NCI-H82 treated with DMSO at 0.1 percent for 48 hours (cell line): ENCODE data around the gene RBM4B.

Experiments used
- DNase-seq: peaks from one replicate; lab custom pipeline; 2025; ENCODE audit not compliant: unreplicated experiment; lab: John Stamatoyannopoulos, UW

The RBM4B gene

DNA sequence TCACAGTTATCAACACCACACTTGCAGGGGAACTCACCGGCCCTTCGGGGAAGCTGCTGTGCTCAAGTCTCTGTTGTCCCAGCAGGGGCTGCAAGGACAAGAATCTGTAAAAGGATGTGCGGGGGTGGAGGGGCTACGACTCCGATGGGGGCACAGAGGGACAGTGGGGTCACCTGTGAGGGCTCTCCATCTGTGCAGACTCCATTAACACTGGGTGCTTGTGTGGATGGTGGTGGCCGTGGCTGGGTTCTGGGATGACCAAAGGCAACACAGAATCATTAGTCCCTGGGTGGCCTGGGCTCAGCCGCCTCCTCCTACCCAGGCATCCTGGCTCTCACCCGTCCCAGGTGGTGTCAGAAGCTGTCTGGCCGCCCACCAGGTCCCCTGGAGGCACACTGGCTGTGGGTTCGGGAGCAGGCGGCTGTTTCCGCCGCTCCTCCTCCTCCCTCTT is 10.2 kb upstream of the RBM4B start:
- DNase-seq = no peak

DNA sequence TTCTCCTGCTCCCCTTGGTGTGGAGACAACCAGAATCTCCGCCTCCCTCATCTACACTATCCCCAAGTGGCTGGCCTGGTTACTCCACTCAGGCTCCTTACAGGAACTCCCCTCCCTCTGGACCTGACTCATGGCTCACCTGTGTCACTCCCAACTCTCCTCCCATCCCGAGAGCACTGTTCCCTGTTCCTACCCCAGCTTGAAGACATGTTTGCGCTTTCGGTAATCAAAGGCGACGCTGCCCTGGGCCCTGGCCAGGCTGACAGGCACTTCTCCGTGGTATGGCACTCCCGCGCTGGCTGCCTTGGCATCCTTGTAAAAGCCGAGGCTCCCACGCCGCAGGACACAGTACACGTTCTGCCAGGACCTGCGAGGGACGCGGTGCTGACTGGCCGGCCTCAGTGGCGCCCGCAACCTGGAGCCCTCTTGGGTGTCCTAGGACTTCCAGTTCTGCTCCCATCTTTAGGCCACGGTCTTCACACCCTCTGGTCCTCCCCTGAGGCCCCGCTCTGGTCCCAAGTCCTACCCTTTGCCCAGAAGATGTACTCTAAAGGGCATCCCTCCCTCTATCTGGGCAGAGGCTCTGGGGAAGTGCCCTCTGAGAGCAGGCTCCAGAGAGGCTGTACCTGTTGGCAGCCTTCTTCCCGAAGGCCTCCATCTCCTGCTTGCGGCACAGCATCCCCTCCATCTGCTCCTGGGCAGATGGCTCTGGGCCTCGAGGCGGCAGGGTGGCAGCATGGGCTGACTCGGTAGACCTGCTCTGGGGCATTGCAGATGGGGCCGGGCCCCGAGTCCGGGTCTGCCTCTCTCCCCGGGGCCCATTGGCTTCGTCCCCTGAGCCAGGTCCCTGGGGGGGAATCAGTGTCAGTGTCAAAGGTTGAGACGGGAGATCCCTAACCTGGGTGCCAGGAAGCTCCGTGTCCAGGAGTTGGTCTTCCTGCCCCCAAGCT is 9.4 kb upstream of the RBM4B start:
- no peak for DNase-seq

DNA sequence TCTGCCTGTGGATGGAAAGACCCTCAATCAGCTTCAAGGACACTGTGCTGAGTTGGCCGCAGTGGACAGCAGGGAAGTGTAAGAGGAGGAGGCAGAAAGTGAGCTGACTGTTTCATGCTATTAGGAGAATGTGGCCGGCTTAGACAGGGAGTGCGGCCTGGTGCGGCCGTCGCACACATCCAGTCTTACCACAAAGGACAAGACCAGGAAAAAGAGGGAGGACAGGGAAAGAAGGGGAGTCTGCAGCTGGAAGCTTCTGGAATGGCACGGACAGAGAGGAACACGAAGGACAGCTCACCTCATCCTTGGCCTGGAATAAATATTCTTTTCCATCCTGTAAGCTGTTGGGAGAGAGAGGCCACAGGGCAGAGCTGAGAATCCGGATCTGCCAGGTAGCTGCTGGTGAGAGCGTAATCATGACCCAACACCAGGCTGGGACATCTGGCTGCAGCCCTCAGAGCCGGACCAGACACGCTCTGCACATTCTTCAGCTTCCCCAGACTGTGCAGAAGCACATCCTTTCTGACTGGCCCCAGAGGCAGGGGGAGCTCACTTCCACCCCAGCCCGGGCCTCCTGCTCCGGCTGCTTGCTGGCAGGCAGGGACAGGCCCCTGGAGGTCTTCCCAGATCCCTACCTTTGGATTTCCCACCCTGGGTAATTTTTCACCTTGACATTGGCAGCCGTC is 8.6 kb upstream of the RBM4B start:
- no peak for DNase-seq

DNA sequence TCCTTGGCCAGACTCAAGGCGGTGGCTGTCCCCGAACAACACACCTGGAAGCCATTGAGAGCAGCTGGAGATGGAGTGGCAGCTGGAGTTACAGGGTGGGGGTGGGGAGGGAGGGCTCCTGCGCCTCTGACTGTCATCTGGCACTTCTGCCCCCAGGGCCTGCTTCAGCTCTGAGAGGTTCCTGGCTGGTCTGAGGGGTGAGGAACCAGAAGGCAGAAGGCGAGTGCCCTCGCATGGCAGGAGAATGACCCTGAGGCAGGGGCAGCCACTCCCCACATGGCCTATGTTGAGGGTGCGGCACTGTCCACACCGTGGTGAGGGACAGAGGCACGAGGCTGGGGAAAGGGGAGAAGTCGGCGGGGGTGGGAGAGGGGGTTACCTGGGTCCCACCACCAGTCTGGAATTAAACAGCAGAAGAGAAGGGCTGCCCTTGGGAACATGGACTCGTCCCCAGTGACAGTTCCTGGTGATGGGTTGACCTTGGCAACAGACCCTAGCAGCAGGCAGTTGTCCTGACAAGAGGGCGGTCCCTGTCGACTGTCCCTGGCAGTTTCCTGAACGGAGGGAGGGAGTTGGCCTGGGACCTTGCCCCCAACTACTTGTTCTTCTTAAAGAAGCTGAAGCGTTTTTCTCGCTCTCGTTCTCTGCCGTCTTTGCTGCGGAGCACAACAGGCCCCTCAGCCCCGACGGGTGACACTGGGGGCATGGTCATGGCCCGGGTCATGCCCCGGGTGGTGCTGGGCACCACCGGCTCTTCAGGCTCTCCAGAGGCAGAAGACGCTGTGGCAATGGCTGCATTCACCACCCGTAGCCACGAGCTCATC is 7.8 kb upstream of the RBM4B start:
- no peak for DNase-seq

DNA sequence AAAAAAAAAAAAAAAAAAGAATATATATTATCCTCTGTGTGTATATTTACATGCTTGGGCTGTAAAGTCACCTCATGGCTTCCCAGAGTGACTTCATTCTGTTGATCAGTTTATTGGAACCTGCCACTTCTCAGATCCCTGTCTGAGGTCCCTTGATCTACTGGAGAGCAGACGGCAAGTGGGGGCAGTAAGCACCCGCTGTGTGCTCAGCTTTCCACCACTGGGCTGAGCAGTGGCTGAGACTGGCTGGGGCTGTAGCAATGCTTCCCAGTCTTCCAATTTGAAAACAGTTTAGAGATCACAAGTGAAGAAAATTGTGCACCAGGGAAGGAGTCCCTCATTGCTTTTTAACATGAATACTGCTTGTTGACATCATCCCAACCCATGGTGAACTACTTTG is 6.9 kb upstream of the RBM4B start:
- no peak for DNase-seq

DNA sequence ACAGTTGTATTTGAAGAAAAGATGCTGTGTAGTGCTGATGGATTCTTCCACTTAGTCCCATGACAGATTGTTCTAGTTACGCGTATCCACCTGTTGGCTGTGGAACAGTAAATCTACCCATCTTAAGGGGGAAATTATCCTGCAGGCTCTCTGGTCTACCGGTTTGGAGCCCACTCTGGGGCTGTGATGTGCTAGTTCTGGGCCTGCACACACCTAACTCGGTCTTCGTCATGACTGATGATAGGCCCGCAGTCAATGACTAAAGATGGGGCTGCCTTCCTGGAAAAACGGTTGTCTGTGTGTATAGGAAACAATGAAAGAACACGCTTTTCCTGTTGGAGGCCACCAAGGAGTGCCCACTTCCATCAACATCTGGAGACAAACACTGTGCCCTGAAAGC is 6.2 kb upstream of the RBM4B start:
- DNase-seq = no peak

DNA sequence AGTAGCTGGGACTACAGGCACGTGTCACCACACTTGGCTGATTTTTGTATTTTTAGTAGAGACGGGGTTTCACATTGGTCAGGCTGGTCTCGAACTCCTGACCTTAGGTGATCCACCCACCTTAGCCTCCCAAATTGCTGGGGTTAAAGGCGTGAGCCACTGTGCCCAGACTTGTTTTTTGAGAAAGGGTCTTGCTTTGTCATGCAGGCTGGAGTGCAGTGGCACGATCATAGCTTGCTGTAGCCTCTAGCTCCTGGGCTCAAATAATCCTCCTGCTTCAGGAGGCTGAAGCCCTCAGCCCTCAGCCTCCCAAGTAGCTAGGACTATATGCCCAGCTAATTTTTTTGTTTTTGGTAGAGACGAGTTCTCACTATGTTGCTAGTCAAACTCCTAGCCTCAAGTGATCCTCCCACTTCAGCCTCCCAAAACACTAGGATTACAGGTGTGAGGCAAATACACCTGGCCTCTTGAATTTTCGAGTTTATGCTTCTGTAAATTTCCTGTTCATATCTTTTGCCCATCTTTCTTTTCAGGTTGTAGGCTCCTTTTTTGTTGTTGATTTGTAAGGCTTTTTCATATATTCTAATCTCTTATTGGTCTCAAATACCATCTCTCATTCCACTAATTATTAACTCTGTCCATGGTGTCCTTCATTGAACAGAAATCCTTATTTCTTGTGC is 3.4 kb upstream of the RBM4B start:
- DNase-seq = no peak

DNA sequence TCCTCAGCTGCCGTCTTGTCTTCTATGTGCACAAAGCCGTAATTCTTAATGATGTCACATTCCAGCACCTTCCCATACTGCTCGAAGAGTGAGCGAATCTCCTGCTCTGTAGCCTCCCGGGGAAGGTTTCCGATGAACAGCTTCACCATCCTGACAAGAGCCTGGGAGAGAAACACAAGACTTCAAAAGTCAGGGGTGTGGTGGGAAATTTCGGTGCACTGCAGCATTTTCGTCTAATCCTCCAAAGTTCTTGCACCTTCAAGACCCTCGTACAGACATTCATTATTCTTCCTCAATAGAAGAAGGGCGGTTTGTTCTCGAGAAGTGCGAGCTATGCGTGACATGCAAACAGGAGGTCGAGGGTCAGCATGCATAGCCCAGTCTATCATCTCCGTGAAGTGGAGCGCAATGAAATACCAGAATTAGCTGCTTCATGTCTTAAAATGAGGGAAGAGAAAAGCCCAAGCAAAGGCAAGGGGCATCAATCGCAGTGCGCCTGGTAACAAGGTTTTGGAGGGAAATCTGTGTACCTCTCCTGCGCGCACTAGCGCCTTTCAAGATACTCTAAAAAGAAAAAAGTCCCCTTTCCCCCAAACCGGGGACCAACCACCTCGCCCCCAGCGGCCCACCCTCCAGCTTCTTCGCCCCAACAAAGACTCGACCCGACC is 622 bp downstream of the RBM4B start:
- DNase-seq = no peak

DNA sequence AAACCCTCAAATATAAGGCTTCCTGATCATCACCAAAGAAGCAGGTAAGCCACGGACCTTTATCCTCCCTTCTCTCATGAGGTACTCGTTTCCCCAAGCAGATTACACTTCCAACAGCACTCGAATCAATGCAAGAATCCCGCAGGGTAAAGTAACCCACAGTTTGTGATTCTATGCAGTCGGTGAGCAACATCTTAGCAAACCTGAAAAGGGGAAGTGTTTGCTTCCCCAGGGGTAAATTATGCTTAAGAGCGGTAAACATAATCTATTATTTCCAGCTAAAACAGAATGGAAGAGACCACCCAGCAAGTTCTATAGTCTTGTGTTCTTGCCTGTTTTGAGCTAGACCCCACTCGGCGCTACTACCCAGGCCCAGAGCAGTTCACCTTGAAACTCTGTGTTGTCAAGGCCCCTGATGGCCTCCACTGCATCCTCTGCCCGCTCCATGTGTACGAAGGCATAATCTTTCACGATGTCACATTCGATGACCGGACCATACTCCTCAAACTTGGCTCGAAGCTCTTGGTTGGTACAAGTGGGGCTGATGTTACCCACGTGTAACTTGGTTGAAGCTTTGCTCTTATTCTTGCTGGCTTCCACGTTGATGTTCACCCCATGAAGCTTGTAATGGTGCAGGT is 1.3 kb downstream of the RBM4B start:
- DNase-seq = no peak

DNA sequence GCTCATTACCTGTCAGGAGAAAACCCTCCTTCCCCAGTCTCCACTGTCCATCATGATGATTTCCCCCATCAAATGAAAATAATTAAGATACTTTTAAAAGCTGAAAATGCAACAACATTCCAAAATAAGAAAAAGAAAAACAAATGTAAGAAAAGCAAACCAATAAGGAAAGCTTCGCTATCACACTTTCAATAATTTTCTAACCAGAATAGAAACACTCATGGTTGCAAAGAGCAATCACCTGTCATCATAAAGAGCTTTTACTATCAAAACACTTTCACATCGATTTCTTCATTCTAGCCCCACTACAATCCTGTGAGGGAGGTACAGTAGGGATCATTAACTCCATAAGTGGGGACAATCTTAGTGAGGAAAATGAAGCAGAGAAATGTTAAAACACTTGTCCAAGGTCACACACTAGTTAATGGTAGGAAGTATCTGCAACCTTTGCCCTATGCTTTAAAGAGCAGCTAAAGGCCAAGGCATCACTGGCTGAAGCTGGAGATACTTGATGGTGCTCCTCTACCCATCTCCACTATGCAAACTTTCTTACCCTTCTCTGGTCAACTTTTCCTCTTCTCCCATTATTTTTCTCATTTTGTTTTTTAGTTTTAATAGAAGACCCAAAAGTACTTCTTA is 2.6 kb downstream of the RBM4B start:
- DNase-seq = no peak

DNA sequence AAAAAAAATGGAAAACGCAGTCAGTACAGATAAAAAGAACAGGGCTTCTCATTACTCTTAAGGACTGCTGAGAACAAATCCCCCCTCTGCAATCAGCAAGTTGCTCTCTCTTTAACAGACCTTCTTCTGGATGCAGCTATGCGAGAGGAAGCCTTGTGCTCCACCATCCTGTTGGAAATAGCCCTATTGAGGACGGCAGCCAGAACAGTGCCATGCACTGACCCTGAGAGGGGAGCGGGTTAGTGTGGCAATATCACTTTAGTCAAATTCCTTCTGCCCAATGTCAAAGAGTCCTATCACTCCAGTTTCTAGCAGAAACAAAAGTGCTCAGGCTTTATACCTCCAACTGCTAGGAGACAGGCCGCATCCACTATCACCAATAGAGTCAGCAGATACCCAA is 6.9 kb downstream of the RBM4B start:
- DNase-seq = no peak

DNA sequence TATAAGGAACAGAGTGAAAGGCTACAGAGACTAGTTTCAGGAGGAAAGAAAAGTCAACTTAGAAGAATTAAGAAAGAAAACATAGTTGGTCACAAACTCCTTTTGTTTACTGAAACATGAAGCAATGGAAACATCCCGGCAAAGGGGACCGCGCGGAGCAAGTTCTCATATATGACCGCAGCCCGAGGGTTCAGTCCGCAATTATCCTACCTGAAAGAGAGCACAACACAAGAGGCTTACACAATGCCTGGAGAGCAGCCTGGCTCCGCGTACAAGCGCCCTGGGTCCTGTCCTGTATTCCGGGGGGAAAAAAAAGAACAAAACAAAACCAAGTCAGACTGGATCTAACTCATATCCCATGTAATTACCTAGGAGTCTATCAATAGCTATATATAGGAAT is 12.3 kb downstream of the RBM4B start:
- no peak for DNase-seq

DNA sequence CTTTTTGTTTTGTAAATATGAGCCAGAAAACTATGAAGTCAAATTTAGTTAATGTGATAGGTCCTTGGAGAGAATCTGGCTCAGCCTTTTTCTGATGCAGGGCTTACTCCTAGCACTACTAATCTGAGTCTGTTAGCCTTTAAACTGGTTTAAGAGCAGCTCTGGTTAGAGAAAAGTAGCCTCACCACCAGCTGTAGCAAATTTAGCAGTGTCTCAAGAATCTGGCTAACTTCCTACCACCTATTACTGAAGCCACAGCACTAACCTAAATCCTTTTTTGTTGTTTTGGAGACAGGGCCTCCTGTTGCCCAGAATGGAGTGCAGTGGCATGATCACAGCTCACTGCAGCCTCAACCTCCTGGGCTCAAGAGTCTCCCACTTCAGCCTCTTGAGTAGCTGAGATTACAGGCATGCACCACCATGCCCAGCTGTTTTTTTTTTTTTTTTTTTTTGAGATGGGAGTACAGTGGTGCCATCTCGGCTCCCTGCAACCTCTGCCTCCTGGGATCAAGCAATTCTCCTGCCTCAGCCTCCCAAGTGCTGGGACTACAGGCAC is 13.9 kb downstream of the RBM4B start:
- DNase-seq = no peak

DNA sequence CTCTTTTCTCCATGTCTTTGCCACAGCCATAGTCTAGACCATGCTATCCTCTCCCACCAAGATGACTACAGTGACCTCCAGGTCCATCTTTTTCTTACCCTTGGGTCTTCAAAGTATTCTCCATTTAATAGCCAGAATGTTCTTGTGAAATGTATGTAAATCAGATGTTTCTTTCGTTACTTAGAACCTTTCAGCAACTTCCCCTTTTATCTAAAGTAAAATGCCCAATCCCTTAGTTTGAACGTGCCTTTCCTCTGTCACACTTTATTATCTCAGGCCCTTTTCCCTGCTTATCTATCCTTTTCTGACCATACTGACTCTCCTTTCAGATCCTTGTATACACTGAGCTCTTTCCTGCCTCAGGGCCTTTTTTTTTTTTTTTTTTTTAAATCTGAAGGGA is 17.9 kb downstream of the RBM4B start:
- DNase-seq = no peak

DNA sequence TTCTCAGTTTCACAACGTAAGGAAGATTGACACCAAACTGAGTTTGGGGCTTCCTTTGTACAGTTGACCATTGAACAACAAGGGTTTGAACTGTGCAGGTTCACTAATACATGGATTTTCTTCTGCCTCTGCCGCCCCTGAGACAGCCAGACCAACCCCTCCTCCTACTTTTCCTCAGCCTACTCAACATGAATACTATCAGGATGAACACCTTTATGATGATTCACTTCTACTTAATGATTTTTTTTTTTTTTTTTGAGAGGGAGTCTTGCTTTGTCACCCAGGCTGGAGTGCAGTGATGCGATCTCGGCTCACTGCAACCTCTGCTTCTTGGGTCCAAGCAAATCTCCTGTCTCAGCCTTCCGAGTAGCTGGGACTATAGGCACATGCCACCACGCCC is 24.6 kb downstream of the RBM4B start:
- no peak for DNase-seq

DNA sequence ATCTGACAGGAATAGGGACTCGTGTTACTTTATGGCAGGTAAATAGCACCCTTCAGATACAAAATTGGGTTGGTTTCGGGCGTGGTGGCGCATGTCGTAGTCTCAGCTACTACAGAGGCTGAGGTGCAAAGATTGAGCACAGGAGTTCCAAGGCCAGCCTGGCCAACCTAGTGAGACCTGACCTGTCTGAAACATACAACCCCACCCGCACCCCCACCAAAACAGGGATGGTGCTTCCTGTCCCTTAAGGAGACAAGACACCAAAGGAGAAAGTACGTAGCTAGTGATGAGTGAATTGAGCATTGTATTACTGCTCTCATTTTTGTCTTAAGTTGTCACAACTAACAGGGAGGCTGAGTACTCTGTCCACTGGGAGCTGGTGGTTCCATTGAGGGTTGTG is 25.0 kb downstream of the RBM4B start:
- no peak for DNase-seq

DNA sequence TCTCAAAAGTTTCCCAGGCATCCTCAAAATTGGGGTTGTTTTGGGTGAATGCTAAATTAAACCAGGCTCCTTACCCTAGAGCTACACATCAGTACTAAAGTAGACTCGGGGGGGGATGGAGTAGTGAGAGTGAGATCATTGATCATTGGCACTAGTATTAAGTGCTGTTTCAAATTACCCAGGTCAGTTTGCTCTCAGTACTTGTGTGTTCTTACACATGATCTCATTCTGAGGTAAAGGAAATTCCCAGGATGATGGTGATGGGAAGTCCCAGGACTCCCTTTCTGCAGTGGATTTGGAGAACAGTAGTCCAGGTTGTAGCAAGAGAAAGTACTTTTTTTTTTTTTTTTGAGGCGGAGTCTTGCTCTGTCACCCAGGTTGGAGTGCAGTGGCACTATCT is 26.7 kb downstream of the RBM4B start:
- DNase-seq = no peak

DNA sequence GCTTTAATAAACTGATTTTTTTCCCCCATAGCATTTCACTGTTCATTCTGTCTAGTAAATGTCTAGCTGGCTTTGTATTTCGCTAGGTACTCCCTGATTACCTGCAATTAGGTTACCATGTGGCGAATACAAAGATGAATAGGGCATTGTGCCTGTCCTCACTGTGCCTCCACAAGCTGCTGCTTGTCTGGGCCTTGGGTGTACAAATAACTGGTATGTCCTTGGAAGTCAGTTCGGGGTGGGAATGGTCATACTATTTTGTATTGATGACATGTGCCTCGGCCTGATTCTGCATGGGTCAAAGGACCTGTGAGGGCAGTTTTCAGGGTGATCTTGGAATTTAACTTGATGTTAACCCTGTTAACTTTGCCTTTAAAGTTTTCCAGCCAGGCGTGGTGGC is 27.8 kb downstream of the RBM4B start:
- DNase-seq = no peak

DNA sequence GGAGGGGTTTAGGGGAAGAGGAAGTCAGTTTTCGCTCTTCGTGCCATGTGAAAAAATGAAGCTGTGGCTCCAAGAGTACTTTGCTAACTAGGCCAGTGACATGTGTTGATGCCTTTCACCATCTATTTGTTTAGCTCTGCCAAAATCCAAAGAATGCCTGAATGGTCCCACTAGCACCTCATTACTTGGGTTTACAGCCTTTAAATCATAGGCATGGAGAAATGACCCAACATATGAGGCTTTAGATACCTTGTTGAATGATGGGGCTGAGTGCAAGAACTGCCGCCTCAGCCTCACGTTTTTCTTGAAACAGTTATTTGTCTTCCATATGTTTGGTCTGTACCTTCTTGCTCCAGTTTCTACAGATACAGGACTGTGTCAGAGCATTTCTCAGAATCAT is 30.9 kb downstream of the RBM4B start:
- no peak for DNase-seq
